GM12878 (cell line): ENCODE data around the gene MAPK8IP3. TPM values are rescaled to one million over a fixed set of nuclear protein-coding genes. Genes with fewer than 3 reads are reported as not detected.

ENCODE experiments used
- ATF2 ChIP-seq: IDR thresholded peaks from 2 replicates; pipeline ENCODE4 v1.6.1; 2012; ENCODE audit warnings: low read length, inconsistent platforms
- CBFB ChIP-seq: IDR thresholded peaks from 2 replicates; pipeline ENCODE4 v1.6.1; 2016; ENCODE audit warnings: antibody characterized with exemption, low read depth
- CREB1 ChIP-seq: IDR thresholded peaks from 2 replicates; pipeline ENCODE4 v1.6.1; 2012; ENCODE audit warnings: low read depth, mild to moderate bottlenecking, inconsistent platforms
- ELK1 ChIP-seq: IDR thresholded peaks from 2 replicates; pipeline ENCODE4 v1.6.1; 2012; ENCODE audit warnings: low read depth, low read length, improper control_type of control experiment
- GABPA ChIP-seq: IDR thresholded peaks from 2 replicates; pipeline ENCODE4 v1.6.1; 2014; ENCODE audit warnings: antibody characterized with exemption, low read depth, mild to moderate bottlenecking, inconsistent platforms
- HCFC1 ChIP-seq: fragments of 150-350 bp; IDR thresholded peaks from 2 replicates; pipeline ENCODE4 v1.6.1; 2014; ENCODE audit warnings: low read length
- IKZF1 ChIP-seq: fragments of 450-650 bp; conservative IDR thresholded peaks from 2 replicates; pipeline ENCODE4 v1.6.1; 2017; ENCODE audit warnings: antibody characterized with exemption, mild to moderate bottlenecking
- IRF4 ChIP-seq: IDR thresholded peaks from 2 replicates; pipeline ENCODE4 v1.6.1; 2011; ENCODE audit warnings: low read depth, low read length
- IRF5 ChIP-seq: fragments of 450-650 bp; IDR thresholded peaks from 2 replicates; pipeline ENCODE4 v1.6.1; 2017; ENCODE audit warnings: borderline replicate concordance
- KDM1A ChIP-seq: fragments of 200-600 bp; sonication (generic); IDR thresholded peaks from 2 replicates; pipeline ENCODE4 v1.6.1; 2016; ENCODE audit warnings: borderline replicate concordance
- MTA2 ChIP-seq: fragments of 450-650 bp; IDR thresholded peaks from 2 replicates; pipeline ENCODE4 v1.6.1; 2016; ENCODE audit warnings: low read depth, mild to moderate bottlenecking, moderate library complexity
- MTA3 ChIP-seq: IDR thresholded peaks from 2 replicates; pipeline ENCODE4 v1.6.1; 2012; ENCODE audit warnings: low read length, inconsistent platforms, borderline replicate concordance
- NR2C1 ChIP-seq: fragments of 450-650 bp; IDR thresholded peaks from 2 replicates; pipeline ENCODE4 v1.6.1; 2017; ENCODE audit warnings: antibody characterized with exemption, mild to moderate bottlenecking, moderate library complexity
- RAD51 ChIP-seq: fragments of 450-650 bp; IDR thresholded peaks from 2 replicates; pipeline ENCODE4 v1.6.1; 2016; ENCODE audit warnings: moderate library complexity, mild to moderate bottlenecking, inconsistent platforms
- RCOR1 ChIP-seq: conservative IDR thresholded peaks from 2 replicates; pipeline ENCODE4 v1.6.1; 2012; ENCODE audit warnings: low read depth, low read length, improper control_type of control experiment
- RELB ChIP-seq: fragments of 450-650 bp; IDR thresholded peaks from 2 replicates; pipeline ENCODE4 v1.6.1; 2017; ENCODE audit warnings: low read depth, mild to moderate bottlenecking, moderate library complexity
- SMC3 ChIP-seq: IDR thresholded peaks from 2 replicates; pipeline ENCODE4 v1.6.1; 2011; ENCODE audit warnings: low read length, improper control_type of control experiment, borderline replicate concordance
- SRF ChIP-seq, 2 experiments: IDR thresholded peaks; 2 replicates each; pipeline ENCODE4 v1.6.1; 2011; ENCODE audit warnings: low read depth in 2 of 2, low read length in 2 of 2, mild to moderate bottlenecking in 1 of 2, moderate library complexity in 1 of 2
- STAT1 ChIP-seq: fragments of 450-650 bp; conservative IDR thresholded peaks from 2 replicates; pipeline ENCODE4 v1.6.1; 2014; ENCODE audit warnings: antibody characterized with exemption, mild to moderate bottlenecking
- STAT3 ChIP-seq: IDR thresholded peaks from 2 replicates; pipeline ENCODE4 v1.6.1; 2011; ENCODE audit warnings: low read depth, low read length, improper control_type of control experiment
- TAF1 ChIP-seq: IDR thresholded peaks from 2 replicates; pipeline ENCODE4 v1.6.1; 2011; ENCODE audit warnings: mild to moderate bottlenecking, low read depth, low read length, borderline replicate concordance
- TBL1XR1 ChIP-seq: IDR thresholded peaks from 2 replicates; pipeline ENCODE4 v1.6.1; 2012; ENCODE audit warnings: low read depth, low read length, improper control_type of control experiment
- TCF7 ChIP-seq: IDR thresholded peaks from 2 replicates; pipeline ENCODE4 v1.6.1; 2014; ENCODE audit warnings: antibody characterized with exemption, borderline replicate concordance
- USF1 ChIP-seq: IDR thresholded peaks from 2 replicates; pipeline ENCODE4 v1.6.1; 2011; ENCODE audit warnings: borderline replicate concordance, low read depth, mild to moderate bottlenecking, moderate library complexity, mixed read lengths, low read length; ENCODE audit not compliant: insufficient read depth; ENCODE audit errors: extremely low read length
- ZNF622 ChIP-seq: fragments of 450-650 bp; IDR thresholded peaks from 2 replicates; pipeline ENCODE4 v1.6.1; 2017; ENCODE audit warnings: mild to moderate bottlenecking, inconsistent platforms
- ZZZ3 ChIP-seq: IDR thresholded peaks from 2 replicates; pipeline ENCODE4 v1.6.1; 2011; ENCODE audit warnings: low read depth; ENCODE audit not compliant: control insufficient read depth, insufficient read length
- polyA plus RNA-seq, 11 experiments: library from polyadenylated mRNA; depleted of rRNA in 4 of 11; unstranded in 6 of 11; stranded (reverse) in 5 of 11; fragments of >200 nt; fragmentation: Nextera tagmentation in 4 of 11; fragmentation: Illumina TruSeq in 1 of 11; extraction: Ambion mirVana in 4 of 11; extraction: Trizol in 1 of 11; gene quantifications; 1 replicate in 1 of 11; 2 replicates in 10 of 11; pipeline versions ENCODE4 v1.2.1 to v1.2.3, GENCODE V29; 2011 to 2016; ENCODE audit warnings: inconsistent platforms in 2 of 11, missing spikeins in 2 of 11, low read depth in 1 of 11
- total RNA-seq, 4 experiments: library from RNA; depleted of rRNA in 3 of 4; stranded (reverse); fragments of >200 nt in 3 of 4; fragmentation: Illumina TruSeq in 1 of 4; extraction: Trizol in 1 of 4; gene quantifications; 2 replicates each; pipeline versions ENCODE4 v1.2.1 to v1.2.3, GENCODE V29; 2013 to 2021

The MAPK8IP3 gene
- total and polyA plus RNA-seq, 10 of the 15 experiments (the other 5 are each of a cell fraction or from before 2014, with no cell fraction given) = 0.06 to 67.9 (median 18.2) TPM

GRCh38 chr16:1705688-1706385 lies at the start of gene MAPK8IP3 (continued):
- TF ChIP-seq KDM1A (no peak), TCF7 (no peak), ZZZ3 (no peak), ATF2 (no peak), IKZF1 (peak; percentile 94), IRF4 (0 out of 2 replicates have a peak, but pooled peaks have one; percentile 12), STAT1 (peak; percentile 94; the same call in 1 of the 2 replicates), STAT3 (no peak), CBFB (0 out of 2 replicates have a peak, but pooled peaks have one; percentile 33), RAD51 (no peak), IRF5 (no peak), ELK1 (peak; percentile 97), MTA2 (0 out of 2 replicates have a peak, but pooled peaks have one; percentile 17), USF1 (peak; percentile 10), GABPA (peak; percentile 86), NR2C1 (peak; percentile 66), RCOR1 (0 out of 2 replicates have a peak, but pooled peaks have one; percentile 74), SMC3 (peak; percentile 38), SRF (IDR thresholded peaks at IDR 0.05; ENCODE audit: low read depth in 2 of 2, low read length in 2 of 2) (0 out of 4 replicates have a peak, but pooled peaks have one; percentile 23 to 36), MTA3 (no peak), CREB1 (peak; percentile 97), TAF1 (peak; percentile 62; the same call in 1 of the 2 replicates), ZNF622 (no peak), HCFC1 (peak; percentile 63), RELB (peak; percentile 51; the same call in 1 of the 2 replicates), TBL1XR1 (peak; percentile 23; the same call in 1 of the 2 replicates)
